ENCODE measurements around the gene RHBDD3.

The RHBDD3 gene

DNA sequence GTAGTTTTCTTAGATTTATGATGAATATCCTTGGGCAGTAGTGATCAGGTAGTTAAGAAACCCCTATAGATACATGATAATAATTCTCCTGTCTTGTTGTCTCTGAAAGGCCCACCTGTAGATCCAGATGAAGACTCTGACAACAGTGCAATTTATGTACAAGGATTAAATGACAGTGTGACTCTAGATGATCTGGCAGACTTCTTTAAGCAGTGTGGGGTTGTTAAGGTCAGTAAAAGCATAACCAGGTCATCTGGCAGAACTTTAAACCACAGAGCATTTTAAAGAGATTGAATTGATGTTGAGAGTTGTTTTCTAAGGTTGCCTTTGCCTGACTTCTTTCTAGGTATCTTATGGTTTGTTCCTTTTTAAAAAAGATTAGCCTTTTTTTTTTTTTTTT lies 24.6 kb upstream of the RHBDD3 start:
- Mint-ChIP-seq H3K9me3 (no peaks in the 10 kb centered on the region), H3K36me3 (ENCODE audit: low read depth) (peaks cover 95% of the 10 kb centered on the region), H3K27ac (no peak overlapping the region), H3K27me3 (ENCODE audit: low read depth, poor library complexity) (no peaks in the 10 kb centered on the region), H3K4me1 (peaks cover 5% of the 10 kb centered on the region), H3K4me3 (no peak overlapping the region)
- TF ChIP-seq, protein P1, sequence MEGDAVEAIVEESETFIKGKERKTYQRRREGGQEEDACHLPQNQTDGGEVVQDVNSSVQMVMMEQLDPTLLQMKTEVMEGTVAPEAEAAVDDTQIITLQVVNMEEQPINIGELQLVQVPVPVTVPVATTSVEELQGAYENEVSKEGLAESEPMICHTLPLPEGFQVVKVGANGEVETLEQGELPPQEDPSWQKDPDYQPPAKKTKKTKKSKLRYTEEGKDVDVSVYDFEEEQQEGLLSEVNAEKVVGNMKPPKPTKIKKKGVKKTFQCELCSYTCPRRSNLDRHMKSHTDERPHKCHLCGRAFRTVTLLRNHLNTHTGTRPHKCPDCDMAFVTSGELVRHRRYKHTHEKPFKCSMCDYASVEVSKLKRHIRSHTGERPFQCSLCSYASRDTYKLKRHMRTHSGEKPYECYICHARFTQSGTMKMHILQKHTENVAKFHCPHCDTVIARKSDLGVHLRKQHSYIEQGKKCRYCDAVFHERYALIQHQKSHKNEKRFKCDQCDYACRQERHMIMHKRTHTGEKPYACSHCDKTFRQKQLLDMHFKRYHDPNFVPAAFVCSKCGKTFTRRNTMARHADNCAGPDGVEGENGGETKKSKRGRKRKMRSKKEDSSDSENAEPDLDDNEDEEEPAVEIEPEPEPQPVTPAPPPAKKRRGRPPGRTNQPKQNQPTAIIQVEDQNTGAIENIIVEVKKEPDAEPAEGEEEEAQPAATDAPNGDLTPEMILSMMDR (IDR thresholded peaks at IDR 0.05) = no peak
- no peak for DNase-seq

DNA sequence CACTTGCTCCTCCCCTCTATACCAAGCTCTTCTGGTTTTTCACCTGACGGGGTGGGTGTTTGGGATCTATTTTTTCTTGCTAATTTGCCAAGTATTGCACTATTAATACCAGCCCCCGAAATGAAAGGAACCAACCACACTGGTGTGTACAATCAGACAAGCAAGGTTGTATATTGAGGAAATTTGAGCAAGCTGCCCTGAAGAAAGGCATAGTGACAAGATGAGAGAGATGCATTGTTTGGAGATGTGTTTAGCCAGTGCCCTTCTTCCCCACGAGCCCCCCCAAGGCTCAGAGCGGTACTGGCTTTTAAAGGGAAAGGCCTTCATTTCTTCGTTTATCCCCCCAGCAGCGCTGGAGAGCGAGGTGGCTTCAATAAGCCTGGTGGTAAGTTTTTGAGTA lies 23.4 kb upstream of the RHBDD3 start:
- H3K27ac Mint-ChIP-seq = no peak overlapping the region
- no peaks in the 10 kb centered on the region for H3K4me1 Mint-ChIP-seq
- no peak overlapping the region for H3K4me3 Mint-ChIP-seq
- H3K36me3 Mint-ChIP-seq (ENCODE audit: low read depth) = peaks cover 94% of the 10 kb centered on the region
- DNase-seq = no peak
- H3K9me3 Mint-ChIP-seq = no peaks in the 10 kb centered on the region
- TF ChIP-seq, protein P1 (IDR thresholded peaks at IDR 0.05) = no peak
- H3K27me3 Mint-ChIP-seq (ENCODE audit: low read depth, poor library complexity) = no peaks in the 10 kb centered on the region

DNA sequence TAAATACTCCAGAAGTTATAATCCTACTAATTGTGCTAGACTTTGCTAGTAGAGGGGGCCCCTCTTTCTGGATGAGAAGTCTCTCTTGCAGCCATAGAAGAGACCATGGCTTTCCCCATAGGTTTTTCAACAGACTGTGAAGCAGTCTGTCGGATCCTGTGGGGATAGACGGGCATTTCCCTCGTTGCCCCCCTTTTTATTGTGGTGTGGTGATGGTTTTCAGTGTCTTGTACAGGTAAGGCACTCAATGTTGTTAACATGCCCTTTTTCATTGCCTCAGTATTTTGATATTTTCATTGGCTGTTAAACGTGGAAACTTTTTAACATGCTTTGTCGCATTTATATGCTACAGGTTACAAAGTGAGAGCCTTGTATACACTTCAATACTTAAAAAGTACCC lies 22.3 kb upstream of the RHBDD3 start:
- H3K4me1 Mint-ChIP-seq = no peaks in the 10 kb centered on the region
- H3K4me3 Mint-ChIP-seq = no peak overlapping the region
- H3K36me3 Mint-ChIP-seq (ENCODE audit: low read depth) = peaks cover 95% of the 10 kb centered on the region
- TF ChIP-seq, protein P1 (IDR thresholded peaks at IDR 0.05) = no peak
- no peak overlapping the region for H3K27ac Mint-ChIP-seq
- H3K27me3 Mint-ChIP-seq (ENCODE audit: low read depth, poor library complexity) = no peaks in the 10 kb centered on the region
- no peaks in the 10 kb centered on the region for H3K9me3 Mint-ChIP-seq
- DNase-seq = no peak

DNA sequence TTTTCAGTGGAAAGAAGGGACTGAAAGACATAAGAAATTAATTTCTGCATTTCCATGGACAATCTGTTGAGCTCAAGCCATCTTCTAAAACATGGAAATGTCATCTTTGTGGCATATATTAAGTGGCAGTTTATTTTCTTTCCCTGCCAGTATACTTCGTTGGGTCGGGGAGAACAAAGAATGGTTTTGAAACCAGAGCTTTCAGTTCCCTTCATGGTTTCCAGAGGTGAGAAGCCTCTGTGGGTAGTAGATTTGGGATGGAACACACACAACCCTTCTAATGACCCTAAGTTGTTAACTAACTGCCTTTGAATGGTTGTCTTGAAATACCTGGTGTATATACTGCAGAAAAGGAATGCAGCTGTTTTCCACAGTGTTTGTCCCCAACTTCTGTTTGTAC lies 21.1 kb upstream of the RHBDD3 start:
- Mint-ChIP-seq H3K36me3 (ENCODE audit: low read depth) (peaks cover 92% of the 10 kb centered on the region), H3K27me3 (ENCODE audit: low read depth, poor library complexity) (no peaks in the 10 kb centered on the region), H3K4me1 (no peaks in the 10 kb centered on the region), H3K27ac (no peak overlapping the region), H3K9me3 (no peaks in the 10 kb centered on the region), H3K4me3 (no peak overlapping the region)
- TF ChIP-seq, protein P1 (IDR thresholded peaks at IDR 0.05) = no peak
- no peak for DNase-seq

DNA sequence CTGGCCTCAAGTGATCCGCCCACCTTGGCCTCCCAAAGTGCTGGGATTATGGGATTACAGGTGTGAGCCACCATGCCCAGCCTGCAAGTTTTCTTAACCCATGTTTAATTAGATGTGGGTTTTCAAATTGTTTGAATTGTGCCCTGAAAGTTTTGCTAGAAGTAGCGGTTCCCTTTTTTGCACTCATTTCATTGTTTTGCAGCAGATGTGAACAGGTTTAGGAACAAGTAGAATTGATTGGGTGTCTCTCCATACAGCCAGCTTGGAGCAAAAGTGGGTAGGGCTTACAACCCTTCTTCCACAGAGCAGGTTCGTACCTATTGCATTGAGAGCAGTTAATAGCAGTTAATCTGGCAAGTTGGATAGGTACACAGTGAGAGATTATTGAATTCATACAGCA lies 16.4 kb upstream of the RHBDD3 start:
- TF ChIP-seq, protein P1 (IDR thresholded peaks at IDR 0.05) = no peak
- Mint-ChIP-seq H3K4me1 (no peaks in the 10 kb centered on the region), H3K36me3 (ENCODE audit: low read depth) (peaks cover 94% of the 10 kb centered on the region), H3K9me3 (no peaks in the 10 kb centered on the region), H3K27me3 (ENCODE audit: low read depth, poor library complexity) (no peaks in the 10 kb centered on the region), H3K27ac (peak overlapping the region; percentile 74), H3K4me3 (no peak overlapping the region)
- DNase-seq = no peak

DNA sequence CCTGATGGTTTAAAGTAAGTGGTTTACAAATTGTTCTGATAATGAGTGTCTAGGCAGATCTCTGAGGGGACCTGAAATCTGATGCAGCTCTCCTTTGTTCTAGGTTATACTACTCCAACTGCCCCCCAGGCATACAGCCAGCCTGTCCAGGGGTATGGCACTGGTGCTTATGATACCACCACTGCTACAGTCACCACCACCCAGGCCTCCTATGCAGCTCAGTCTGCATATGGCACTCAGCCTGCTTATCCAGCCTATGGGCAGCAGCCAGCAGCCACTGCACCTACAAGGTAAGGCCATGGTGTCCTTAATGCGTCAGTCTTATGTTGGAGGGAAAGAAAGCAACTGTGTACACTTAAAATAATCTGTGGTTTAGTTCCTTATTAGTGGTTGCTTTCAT lies 10.1 kb upstream of the RHBDD3 start:
- H3K36me3 Mint-ChIP-seq (ENCODE audit: low read depth) = peaks cover 100% of the 10 kb centered on the region
- TF ChIP-seq, protein P1 (IDR thresholded peaks at IDR 0.05) = no peak

More for the DNA sequence above, 10.1 kb upstream of the RHBDD3 start:
- H3K4me1 Mint-ChIP-seq = peaks cover 25% of the 10 kb centered on the region
- H3K9me3 Mint-ChIP-seq = no peaks in the 10 kb centered on the region
- no peak for DNase-seq
- H3K4me3 Mint-ChIP-seq = no peak overlapping the region
- peak overlapping the region; percentile 52 for H3K27ac Mint-ChIP-seq
- H3K27me3 Mint-ChIP-seq (ENCODE audit: low read depth, poor library complexity) = no peaks in the 10 kb centered on the region
